NCI-H146 treated with DMSO at 0.1 percent for 48 hours (cell line): Measurements from ENCODE around the gene CST7.

Experiments used
- DNase-seq: peaks from one replicate; lab custom pipeline; 2025; ENCODE audit not compliant: unreplicated experiment; lab: John Stamatoyannopoulos, UW

The CST7 gene

GRCh38 chr20:24963672-24964505, 14.8 kb downstream of the CST7 start:
- DNase-seq = no peak

DNA sequence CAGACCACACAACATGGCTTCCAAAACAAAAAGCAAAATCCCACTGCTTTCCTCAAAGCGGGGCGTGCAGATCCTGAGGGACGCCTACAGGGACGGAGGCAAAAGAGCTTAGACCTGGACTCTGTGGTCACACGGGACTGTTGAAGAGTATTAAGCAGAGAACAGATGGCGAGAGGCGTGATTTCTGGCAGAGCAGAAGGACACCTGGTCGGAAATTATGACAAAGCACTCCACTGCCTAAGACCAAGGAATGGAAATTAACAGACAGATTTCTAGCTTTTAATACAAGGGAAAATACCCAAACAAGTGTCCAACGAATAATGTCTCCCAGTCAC, 15.4 kb downstream of the CST7 start:
- no peak for DNase-seq

GRCh38 chr20:24965065-24965919, 16.2 kb downstream of the CST7 start:
- DNase-seq = no peak

- no peak for DNase-seq
These were observed 17.4 kb downstream of the CST7 start for GRCh38 chr20:24966317-24967012.

DNA sequence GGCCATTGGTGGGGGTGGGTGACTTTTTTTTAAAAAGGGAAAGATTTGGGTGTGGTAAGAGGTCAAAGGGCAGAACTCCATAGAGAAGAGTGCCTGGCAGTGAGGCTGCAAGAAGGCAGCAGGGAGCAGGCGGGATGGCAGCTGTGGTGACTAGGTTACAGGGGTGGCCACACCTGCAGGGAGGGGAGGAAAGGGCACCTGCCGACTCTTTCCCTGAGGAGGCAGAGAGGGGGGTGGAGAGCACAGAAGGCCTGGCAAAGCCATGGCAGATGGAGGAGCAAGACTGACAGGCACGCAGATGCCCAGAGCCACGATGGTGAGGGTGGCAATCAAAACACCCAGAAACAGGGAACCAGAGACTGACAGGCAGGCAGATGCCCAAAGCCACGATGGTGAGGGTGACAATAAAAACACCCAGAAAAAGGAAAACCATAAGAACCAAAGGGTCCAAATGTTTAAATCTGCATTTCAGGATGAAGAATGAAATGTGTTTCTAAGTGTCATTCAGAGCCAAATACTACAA, 19.3 kb downstream of the CST7 start:
- no peak for DNase-seq

GRCh38 chr20:24969186-24970029, 20.3 kb downstream of the CST7 start:
- no peak for DNase-seq

DNA sequence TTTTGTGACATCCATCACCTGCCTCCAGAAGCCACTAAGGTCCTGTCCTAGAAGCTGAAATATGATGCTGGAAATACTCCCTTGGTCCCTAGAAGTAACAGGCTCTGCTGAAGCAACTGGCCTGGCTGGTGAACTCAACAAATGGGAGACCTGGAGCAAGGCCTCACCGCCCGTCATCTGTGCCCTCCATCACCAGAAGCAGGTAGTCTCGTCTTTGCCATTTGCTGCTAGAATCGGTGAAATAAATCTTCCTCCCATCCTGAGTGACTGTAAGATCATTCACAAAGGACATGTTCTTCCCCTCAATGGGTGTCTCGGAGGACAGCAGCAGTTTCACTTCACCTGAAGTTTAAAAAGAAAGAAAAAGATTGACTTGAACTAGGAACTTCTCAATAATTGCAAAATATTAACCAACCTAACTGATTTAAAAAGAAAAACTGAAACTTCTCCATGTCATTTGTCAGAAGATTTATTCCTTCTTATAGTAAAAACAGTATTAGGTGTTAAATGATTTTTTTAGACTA, 21.0 kb downstream of the CST7 start:
- no peak for DNase-seq

DNA sequence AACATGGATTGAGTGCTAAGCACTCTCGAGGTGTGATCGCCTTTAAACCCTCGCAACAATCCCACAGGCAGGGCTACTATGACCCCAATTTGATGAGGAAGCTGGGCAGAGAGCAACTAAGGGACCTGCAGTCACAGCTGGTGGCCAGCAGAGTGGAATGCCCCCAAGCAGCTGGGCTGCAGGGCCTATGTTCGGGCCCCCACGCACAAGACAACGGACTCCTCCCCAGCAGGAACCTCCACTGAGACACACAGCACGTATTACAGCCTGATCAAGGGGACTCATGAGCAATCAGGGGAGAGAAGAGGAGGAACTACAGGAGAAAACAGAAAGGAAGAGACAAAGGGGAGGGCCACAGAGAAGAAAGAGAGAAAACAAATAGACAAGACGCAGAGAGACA, 21.7 kb downstream of the CST7 start:
- no peak for DNase-seq

DNA sequence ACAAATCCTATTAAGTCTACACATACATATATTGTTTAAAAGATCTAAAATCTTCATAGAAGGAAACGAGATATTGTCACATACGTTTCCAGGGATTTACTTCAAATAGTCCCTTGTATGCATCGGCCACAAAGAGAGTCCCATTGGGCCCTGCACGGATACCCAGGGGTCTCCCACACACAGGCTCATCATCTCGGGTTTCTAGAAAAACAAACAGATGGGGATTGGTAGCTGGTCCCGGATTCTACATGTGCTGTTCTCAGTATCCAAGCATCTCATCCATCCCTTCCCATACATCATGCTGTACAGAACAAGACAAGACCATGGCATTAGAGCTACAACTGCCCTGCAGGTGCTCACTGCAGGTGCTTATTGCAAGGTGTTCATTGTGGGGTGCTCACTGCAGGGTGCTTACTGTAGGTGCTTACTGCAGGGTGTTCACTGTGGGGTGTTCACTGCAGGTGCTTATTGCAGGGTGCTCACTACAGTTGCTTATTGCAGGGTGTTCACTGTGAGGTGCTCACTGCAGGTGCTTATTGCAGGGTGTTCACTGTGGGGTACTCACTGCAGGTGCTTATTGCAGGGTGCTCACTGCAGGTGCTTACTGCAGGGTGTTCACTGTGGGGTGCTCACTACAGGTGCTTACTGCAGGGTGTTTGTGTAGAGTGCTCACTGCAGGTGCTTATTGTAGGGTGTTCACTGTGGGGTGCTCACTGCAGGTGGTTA, 22.5 kb downstream of the CST7 start:
- DNase-seq = no peak

DNA sequence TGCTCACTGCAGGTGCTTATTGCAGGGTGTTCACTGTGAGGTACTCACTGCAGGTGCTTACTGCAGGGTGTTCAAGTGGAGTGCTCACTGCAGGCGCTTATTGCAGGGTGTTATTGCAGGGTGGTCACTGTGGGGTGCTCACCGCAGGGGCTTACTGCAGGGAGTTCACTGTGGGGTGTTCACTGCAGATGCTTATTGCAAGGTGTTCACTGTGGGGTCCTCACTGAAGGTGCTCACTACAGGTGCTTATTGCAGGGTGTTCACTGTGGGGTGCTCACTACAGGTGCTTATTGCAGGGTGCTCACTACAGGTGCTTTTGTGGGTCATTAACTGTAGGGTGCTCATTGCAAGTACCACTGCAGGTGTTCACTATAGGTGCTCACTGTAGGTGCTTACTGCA, 23.3 kb downstream of the CST7 start:
- DNase-seq = no peak

DNA sequence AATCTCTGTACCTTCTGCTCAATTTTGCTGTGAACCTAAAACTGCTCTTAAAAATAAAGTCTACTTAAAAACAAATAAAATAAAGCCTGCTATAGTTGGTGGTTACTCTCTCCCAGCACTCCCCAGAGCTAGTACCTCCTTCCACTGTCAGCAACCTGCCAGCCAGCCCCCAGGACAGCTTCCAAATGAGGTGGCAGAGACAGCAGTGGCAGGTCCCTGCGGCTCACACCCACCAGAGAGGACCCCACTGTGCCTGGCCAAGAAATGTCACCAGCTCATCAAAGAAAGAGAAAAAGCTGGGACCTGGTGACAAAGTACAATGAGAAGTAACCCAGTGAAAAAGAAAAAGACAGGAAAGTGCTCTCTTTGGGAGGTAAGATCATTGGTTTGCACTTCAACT, 28.3 kb downstream of the CST7 start:
- no peak for DNase-seq

- DNase-seq = no peak
These were observed 28.7 kb downstream of the CST7 start for GRCh38 chr20:24977797-24978196.

DNA sequence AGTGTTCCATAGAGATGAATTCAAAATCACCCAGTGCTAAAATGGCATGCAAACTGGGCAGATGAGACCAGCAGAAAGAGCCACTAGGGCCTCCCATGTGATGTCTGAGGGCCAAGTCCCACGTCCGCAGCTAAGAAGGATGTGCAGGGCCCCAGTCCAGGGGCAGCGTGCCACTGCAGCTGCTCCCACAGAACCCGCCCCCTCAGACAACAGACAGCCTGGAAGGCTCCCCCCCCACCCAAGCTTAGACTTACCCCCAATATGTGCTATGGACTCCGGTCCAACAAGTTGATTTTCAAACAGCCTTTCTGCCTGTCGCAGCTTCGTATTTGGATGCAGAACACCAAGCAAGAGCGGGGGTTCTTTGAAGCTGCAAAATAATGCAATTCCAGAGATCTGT, 29.4 kb downstream of the CST7 start:
- no peak for DNase-seq

GRCh38 chr20:24979036-24979960, 30.2 kb downstream of the CST7 start:
- DNase-seq = no peak

GRCh38 chr20:24980291-24981053, 31.4 kb downstream of the CST7 start:
- DNase-seq = no peak

DNA sequence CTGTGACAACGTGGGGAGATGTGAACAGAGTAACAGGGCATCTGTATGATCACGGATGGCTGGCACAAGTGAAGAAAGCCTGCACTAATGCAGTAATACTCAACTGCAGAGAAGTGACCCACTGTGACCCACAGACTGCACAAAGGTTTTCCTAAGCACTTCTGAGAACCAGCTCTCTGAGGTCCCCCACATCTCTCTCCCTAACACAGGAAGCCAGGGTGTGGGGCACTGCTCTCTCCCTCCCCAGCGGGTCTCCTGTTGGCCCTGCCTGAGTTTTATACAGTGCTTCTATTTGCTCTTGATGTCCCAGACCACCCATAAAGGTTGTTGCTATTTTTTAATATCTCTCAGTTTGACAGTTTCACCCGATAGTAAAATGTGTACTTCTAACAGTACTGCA, 32.2 kb downstream of the CST7 start:
- no peak for DNase-seq

DNA sequence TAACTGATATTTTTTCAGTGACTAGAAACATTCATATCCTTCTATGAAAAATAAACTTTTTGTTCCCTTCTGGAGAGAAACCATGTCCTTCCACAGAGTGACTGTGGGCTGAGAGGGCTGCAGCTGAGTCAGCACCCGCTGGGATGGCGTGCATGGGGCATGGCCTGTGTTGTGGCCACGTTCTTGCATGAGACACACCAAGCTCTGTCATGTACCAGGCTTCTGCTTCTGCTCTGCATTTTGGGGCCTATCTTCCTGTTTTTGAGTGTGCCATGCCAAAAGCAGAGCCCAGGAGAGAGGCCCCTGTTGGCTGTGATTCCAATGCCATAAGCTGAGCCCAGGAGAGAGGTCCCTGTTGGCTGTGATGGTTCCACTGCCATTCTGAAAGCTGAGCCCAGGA, 32.7 kb downstream of the CST7 start:
- no peak for DNase-seq

DNA sequence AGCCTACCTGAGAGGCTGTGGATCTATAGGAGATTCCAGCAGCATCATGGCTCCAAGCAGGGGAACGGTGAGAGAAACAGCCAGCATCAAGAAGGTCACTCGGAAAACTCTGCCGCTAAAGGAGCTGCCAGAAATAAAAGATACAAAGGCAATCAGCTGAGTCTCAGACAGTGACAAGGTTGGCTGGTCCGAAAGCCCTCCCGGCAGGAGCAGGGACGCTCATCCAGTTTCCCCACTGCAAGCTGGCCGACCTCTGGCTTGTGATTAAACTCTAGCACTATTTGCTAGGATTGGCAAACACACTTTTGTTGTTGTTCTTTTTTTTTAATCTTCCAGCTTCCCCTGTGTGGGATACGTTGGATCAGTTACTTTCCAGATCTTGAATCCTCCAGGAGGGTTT, 34.8 kb downstream of the CST7 start:
- DNase-seq = no peak
